KOPT-K1 (cell line): Measurements from ENCODE around the gene MVK.
"Not testable (repeated sequence)": the region's sequence is repeated elsewhere in the genome, so short reads cannot be mapped to it uniquely, and the experiment has no call there.

Experiments
- H3K27ac ChIP-seq: fragments of 200-600 bp; sonication (generic); 2 replicates; pipeline ENCODE4 v1.5.1; 2016; ENCODE audit warnings: antibody characterized with exemption, mild to moderate bottlenecking, low read depth, low read length; ENCODE audit not compliant: poor library complexity, severe bottlenecking
- H3K36me3 ChIP-seq: fragments of 200-600 bp; sonication (generic); 2 replicates; pipeline ENCODE4 v1.5.1; 2017; ENCODE audit warnings: antibody characterized with exemption, mild to moderate bottlenecking, low read length, moderate library complexity; ENCODE audit not compliant: insufficient read depth
- H3K9me3 ChIP-seq: fragments of 200-600 bp; sonication (generic); 2 replicates; pipeline ENCODE4 v1.5.1; 2017; ENCODE audit warnings: antibody characterized with exemption, low read length, mild to moderate bottlenecking; ENCODE audit not compliant: insufficient read depth, poor library complexity, severe bottlenecking

Gene MVK

DNA sequence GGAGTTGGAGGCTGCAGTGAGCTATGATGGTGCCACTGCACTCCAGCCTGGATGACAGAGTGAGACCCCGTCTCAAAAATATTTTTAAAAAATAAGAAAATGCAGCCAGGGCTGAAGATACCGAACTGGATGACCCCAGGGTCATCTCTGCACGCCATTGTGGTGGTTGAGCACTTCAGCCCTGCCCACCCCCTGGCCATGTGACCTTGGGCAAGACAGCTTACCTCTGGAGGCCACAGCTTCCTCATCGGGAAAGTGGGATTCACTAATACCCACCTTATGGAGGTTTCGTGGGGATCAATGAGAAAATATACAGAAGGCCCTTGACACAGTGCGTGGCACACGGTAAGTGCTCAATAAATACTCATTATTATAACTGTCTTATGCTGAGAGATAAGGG is 25.5 kb downstream of the MVK start:
- no peaks in the 10 kb centered on the region for H3K9me3 ChIP-seq
- H3K36me3 ChIP-seq: peaks cover 25% of the 10 kb centered on the region; the same call in 1 of the 2 replicates
- H3K27ac ChIP-seq: no peak overlapping the region

DNA sequence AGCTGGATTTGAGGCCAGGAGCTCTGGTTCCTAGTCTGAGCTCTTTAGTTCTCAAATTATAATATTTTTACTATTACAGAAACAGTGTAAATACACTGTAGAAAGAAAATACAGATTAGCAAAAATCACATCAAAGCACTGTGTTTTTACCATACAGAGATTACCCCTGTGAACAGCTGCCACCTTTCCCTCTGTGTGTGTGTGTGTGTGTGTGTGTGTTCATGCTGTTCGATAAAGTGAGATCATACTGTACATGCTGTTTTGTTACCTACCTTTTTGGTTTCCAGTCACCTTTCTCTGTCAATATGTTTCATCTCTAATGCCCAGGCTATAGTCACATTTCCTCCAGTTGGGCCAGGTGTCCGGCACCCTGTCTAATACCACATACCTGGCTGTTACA is 26.9 kb downstream of the MVK start:
- H3K27ac ChIP-seq: no peak overlapping the region
- H3K36me3 ChIP-seq: peaks cover 14% of the 10 kb centered on the region; the same call in 1 of the 2 replicates
- no peaks in the 10 kb centered on the region for H3K9me3 ChIP-seq

DNA sequence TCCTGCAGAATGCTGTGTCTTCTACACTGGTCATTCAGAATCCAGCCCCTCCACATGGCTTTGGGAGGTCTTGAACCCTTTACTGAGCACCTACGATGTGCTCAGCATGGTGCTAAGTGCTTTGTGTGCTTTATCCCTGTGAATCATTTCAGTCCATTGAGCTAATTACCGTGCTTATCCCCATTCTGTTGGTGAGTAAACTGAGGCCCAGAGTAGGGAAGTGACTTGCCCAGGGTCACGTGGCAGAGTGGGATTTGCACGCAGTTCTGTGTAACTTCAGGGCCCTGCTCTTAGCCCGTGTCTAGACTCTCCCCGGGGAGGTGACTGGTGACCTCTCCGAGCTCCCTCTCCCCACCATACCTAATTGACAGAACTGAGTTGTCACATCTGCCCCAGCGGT is 27.4 kb downstream of the MVK start:
- H3K27ac ChIP-seq: no peak overlapping the region
- H3K36me3 ChIP-seq: peaks cover 13% of the 10 kb centered on the region; the same call in 1 of the 2 replicates

DNA sequence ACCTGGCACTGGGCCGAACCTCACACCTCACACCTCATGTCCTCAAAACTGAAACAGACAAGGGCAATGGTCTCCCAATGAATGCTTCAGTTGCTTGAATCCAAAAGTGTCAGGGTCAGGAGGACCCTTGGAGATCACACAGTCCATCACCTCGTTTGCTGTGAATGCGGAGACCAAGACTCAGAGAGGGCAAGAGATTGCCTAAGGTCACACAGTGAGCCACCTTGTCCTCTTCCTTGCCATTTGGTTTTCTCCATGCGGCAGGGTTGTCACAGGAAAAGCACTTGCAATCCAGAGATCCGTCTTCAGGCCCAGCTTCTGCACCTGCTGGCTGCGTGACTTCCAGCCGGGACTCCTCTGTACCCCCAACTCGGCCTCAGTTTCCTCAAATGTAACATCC is 28.0 kb downstream of the MVK start:
- no peak overlapping the region for H3K27ac ChIP-seq
- no peaks in the 10 kb centered on the region for H3K9me3 ChIP-seq
- peaks cover 8% of the 10 kb centered on the region; the same call in 1 of the 2 replicates for H3K36me3 ChIP-seq

More for the DNA sequence above, 27.4 kb downstream of the MVK start:
- no peaks in the 10 kb centered on the region for H3K9me3 ChIP-seq

DNA sequence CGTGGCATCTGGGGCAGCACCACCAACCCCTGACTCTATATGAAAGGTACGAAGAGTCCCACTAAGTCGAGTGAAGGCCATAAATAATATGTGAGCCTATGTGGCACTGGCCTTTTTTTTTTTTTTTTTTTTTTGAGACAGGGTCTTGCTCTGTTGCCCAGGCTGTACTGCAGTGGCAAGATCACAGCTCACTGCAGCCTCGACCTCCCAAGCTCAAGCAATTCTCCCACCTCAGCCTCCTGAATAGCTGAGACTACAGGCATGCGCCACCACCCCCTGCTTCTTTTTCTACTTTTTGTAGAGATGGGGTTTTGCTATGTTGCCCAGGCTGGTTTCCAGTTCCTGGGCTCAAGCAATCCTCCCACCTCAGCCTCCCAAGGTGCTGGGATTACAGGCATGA is 28.5 kb downstream of the MVK start:
- not testable (repeated sequence) for H3K27ac ChIP-seq, H3K9me3 ChIP-seq, H3K36me3 ChIP-seq

DNA sequence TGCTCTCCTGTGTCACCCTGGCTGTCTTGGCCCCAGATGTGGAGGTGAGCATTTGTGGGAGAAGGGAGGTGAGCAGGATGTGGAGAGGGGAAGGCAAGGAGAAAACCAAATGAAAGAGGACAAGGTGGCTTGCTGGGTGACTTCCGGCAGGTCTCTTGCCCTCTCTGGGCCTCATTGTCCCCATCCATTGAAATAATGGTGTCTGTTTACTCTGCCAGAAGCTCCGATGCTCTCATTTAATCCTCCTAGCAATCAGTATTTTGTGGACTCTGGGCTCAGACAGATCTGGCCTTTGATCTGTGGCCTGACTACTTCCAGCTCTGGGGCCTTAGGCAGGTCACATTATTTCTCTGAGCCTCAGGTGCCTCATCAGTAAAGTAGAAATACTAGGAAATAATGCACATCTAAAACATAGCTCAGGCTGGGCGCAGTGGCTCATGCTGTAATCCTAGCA is 30.6 kb downstream of the MVK start:
- H3K36me3 ChIP-seq: no peaks in the 10 kb centered on the region
- H3K9me3 ChIP-seq: no peaks in the 10 kb centered on the region
- H3K27ac ChIP-seq: no peak overlapping the region

DNA sequence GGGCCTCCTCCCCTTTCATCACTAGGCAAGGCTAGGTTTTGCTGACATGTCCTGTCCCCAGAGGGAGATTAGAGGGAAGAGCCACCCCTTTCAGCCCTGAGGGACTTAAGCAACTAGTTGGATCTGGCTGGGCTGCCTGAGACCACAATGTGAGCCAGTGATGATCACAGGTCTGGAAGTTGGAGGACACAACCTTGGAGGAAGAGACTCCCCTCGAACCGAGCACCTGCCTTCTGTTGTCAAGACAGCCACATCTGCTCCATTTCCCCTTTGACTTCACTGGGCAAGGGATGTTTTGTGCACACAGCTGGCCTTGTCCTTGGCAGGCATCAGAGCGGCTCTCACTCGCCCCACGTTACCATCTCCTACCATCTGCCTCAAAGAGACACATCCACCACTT is 31.4 kb downstream of the MVK start:
- H3K36me3 ChIP-seq: no peaks in the 10 kb centered on the region
- H3K27ac ChIP-seq: no peak overlapping the region
- no peaks in the 10 kb centered on the region for H3K9me3 ChIP-seq

DNA sequence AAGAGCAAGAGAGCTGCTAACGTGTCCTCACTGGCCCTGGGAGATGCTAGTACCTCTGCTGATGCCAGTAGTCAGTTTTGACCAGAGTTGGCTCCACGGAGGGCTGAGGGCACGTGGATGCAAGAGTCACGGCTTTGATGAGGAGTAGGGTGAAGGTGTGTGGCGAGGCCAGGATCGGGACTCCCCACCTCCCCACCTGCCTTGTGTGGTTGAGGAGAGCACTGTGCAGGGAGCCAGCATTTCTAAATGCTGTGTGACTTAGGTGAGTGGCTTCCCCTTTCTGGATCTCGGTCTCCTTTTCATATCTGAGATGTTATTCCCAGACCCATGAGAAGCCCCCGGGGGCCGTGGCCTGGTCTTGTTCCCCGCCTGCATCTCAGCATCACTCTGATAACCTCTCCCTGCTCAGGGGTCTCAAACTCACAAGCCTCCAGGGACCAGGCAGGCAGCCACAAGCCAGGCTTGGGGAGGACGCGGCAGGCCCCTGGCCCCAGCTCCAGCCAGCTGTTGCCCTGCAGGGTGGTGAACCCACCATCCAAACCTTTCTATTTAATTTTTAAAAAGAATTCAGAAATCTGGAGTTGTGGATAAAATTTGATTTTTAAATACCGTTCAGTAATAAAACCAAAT is 32.1 kb downstream of the MVK start:
- H3K9me3 ChIP-seq: no peaks in the 10 kb centered on the region
- H3K36me3 ChIP-seq: no peaks in the 10 kb centered on the region
- H3K27ac ChIP-seq: no peak overlapping the region

DNA sequence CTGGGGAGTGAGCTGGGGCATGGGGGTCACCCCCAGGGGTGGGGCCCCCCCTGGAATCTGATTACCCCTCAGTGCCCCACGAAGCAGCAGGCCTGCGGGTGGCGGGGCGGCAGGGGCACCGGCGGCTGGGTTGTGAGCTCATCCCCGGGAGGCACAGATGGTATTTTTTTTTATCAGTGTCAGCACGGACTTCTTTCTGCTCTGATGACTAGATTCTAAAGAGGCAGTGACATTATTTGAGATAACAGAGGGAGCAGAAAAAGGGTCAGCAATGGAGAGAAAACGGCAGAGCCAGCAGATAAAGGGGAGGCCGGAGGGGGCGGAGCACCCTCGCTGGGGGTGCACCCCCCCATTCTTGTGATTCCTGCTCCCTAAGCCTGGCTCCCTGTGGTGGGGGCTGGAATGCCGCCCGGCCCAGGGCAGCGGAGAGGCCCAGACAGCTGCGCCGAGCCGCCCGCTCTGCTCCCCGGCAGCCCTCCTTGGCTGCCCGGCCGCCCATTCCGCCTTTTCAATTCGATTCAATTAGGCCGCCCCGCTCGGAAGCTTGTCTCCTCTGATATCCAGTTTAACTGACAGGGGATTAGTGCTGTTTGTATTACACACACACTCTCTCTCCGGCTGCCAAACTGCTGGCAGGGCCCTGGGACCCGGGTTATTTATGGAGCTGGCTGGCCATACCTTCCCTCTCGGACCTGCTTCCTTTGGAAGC is 32.9 kb downstream of the MVK start:
- Histone ChIP-seq H3K36me3 (no peaks in the 10 kb centered on the region), H3K27ac (no peak overlapping the region), H3K9me3 (no peaks in the 10 kb centered on the region)

DNA sequence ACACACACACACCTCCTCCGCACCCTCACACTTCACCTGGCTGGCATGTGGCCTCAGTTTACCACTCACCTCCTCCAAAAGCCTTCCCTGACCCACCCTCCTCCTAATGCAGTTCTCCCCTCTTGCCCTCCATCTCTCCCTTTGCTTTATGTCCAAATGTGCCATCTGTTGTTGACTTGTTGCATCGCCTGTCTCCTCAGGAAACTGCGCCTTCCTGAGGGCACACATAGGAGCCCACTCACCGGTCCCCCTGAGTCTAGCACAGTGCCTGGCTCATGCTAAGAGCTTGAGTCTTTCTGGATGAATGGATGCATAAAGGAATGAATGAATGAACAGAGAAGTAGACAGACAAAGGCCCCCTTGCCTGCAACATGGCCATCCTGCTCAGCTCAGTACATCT is 34.0 kb downstream of the MVK start:
- H3K27ac ChIP-seq: no peak overlapping the region
- H3K9me3 ChIP-seq: no peaks in the 10 kb centered on the region
- no peaks in the 10 kb centered on the region for H3K36me3 ChIP-seq

DNA sequence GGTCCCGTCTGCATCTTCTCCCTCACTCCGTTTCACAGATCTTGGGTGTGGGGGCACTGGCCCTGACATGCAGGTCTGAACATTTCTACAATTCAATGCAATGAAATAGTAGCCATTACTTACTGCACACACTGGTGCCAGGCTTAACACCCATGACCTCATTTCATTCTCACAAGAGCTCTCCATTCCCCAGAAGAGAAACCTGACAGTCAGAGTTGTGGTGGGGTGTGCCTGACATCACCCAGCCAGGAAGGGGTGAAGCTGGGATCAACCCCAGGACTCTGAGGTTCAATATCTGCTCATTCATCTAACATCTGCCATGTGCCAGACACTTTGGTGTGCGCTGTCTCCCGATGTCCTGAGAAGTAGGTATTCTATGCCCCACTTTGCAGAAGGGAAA is 34.7 kb downstream of the MVK start:
- no peaks in the 10 kb centered on the region for H3K9me3 ChIP-seq
- H3K27ac ChIP-seq: no peak overlapping the region
- H3K36me3 ChIP-seq: no peaks in the 10 kb centered on the region

DNA sequence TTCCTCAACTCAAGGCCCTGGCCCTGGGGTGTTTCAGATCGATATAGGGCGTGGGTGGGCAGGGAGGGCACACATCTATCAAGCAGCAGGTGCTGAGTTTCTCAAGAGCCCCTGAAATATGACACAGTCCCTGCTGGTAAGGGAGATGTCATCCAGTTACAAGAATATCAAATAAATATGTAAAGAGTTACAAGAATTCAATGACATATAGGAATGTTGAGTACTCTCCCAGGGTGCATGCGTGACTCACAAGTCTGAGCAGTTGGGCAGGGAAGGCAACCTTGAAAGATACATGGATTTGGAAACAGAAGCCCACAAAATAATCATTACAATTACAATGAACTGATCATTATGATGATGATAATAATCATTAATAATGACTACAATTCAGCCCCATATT is 35.2 kb downstream of the MVK start:
- H3K9me3 ChIP-seq: no peaks in the 10 kb centered on the region
- H3K27ac ChIP-seq: no peak overlapping the region

DNA sequence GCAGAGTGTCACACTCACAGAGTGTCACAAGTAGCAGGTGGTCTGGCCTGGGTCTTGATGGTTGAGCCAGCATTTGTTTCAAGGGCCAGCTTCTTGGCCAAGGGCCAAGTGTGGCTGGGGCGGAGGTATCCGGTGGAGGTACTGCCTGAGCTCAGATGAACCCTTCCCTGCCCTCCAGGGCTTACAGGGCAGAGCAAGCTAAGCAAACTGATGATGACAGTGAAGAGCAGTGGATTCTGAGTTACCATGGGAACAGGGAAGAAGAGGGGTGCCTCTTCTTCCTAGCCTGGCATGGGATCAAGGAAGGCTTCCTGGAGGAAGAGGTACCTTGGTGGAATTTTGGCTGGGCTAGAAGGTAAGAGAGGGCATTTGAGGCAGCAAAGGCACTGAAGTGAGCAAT is 35.7 kb downstream of the MVK start:
- no peaks in the 10 kb centered on the region for H3K9me3 ChIP-seq
- no peaks in the 10 kb centered on the region for H3K36me3 ChIP-seq
- no peak overlapping the region for H3K27ac ChIP-seq

More for the DNA sequence above, 35.2 kb downstream of the MVK start:
- no peaks in the 10 kb centered on the region for H3K36me3 ChIP-seq

DNA sequence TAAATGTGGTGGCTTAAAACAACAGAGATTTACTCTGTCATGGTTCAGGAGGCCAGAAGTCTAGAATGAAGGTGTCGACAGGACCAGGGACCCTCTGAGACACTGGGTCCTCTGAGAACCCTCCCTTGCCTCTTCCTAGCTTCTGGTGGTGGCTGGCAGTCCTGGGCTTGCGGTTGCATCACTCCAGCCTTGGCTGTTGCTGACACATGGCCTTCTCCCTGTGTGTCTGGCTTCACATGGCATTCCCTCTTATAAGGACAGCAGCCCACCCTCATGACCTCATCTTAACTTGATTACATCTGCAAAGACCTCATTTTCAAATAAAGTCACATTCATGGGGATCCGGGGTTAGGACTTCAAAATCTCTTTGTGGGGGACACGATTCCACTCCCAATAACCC is 36.9 kb downstream of the MVK start:
- Histone ChIP-seq H3K27ac (no peak overlapping the region), H3K36me3 (no peaks in the 10 kb centered on the region), H3K9me3 (no peaks in the 10 kb centered on the region)

DNA sequence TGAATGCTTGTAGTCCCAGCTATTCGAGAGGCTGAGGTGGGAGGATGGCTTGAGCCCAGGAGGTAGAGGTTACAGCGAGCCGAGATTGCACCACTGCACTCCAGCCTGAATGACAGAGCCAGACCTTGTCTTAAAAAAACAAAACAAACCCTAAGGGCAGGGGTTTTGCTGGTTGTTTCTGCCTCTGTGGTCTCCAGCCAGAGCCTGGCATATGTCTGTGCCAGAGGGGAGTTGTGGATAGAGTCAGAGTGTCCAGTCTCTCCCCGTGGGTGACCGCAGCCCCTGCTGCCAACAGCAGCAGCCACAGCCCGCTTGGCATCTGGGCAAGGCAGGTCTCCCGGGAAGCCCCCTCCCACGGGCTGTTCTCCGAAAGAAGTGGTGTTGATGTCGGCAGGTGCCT is 37.6 kb downstream of the MVK start:
- Histone ChIP-seq H3K27ac (no peak overlapping the region), H3K36me3 (no peaks in the 10 kb centered on the region), H3K9me3 (no peaks in the 10 kb centered on the region)

DNA sequence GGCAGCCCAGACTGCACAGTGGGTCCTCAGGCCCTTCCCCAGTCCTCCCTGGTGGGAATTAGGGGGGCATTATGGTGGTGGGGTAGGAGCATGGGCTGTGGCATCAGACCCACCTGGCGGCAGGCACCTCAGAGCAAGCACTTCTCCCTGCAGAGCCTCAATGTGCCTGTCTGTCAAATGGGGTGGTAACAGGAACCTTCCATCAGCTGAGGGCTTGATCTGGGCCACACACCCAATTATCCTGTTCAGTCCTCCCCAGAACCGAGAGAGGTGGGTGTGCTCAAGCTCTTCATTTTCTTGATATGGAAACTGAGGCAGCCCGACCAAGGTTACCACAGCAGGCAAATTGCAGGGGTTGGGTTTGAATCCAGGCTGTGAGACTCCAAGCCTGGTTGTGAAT is 38.4 kb downstream of the MVK start:
- Histone ChIP-seq H3K36me3 (no peaks in the 10 kb centered on the region), H3K9me3 (no peaks in the 10 kb centered on the region), H3K27ac (no peak overlapping the region)
